Left renal pelvis (tissue), 4 donors: ENCODE data around the gene RAD51B. TPM values are rescaled to one million over a fixed set of nuclear protein-coding genes. Genes with fewer than 3 reads are reported as not detected.
"Not testable (repeated sequence)": the region's sequence is repeated elsewhere in the genome, so short reads cannot be mapped to it uniquely, and the experiment has no call there.

Source experiments
- DNase-seq, 4 donors: peaks; one replicate each; pipeline ENCODE4 v3.0.0-alpha.2; 2013; ENCODE audit warnings: low read depth in 4 of 4, low spot score in 3 of 4
- polyA plus RNA-seq, 4 donors: library from polyadenylated mRNA; unstranded; fragments of 120-200 nt; gene quantifications; one replicate each; pipeline ENCODE4 v1.2.1, GENCODE V29; 2013; ENCODE audit not compliant: insufficient read length in 4 of 4

Gene RAD51B
- polyA plus RNA-seq, 4 donors: 9.4 to 12.6 (median 11.6) TPM

- no peak for DNase-seq
Measured at GRCh38 chr14:68660495-68660894, 840.9 kb downstream of the RAD51B start.

GRCh38 chr14:68661226-68662225 is 841.9 kb downstream of the RAD51B start:
- no peak for DNase-seq

GRCh38 chr14:68662392-68662791 is 842.8 kb downstream of the RAD51B start:
- no peak for DNase-seq

- DNase-seq: not testable (repeated sequence)
Measured at GRCh38 chr14:68662826-68663225, 843.2 kb downstream of the RAD51B start.

GRCh38 chr14:68663385-68664076 is 844.0 kb downstream of the RAD51B start:
- no peak for DNase-seq

- DNase-seq: no peak
Measured at GRCh38 chr14:68664225-68664681, 844.7 kb downstream of the RAD51B start.

GRCh38 chr14:68665131-68665530 is 845.6 kb downstream of the RAD51B start:
- DNase-seq: no peak

- no peak for DNase-seq
Measured at GRCh38 chr14:68665792-68666204, 846.2 kb downstream of the RAD51B start.

GRCh38 chr14:68666236-68666635 is 846.7 kb downstream of the RAD51B start:
- DNase-seq: no peak

- no peak for DNase-seq
Measured at GRCh38 chr14:68666899-68667298, 847.3 kb downstream of the RAD51B start.

- DNase-seq: no peak
Measured at GRCh38 chr14:68667313-68667791, 847.8 kb downstream of the RAD51B start.

- no peak for DNase-seq
Measured at GRCh38 chr14:68668028-68668427, 848.4 kb downstream of the RAD51B start.

GRCh38 chr14:68668531-68668930 is 849.0 kb downstream of the RAD51B start:
- DNase-seq: no peak

GRCh38 chr14:68669111-68669511 is 849.5 kb downstream of the RAD51B start:
- no peak for DNase-seq

GRCh38 chr14:68669603-68670358 is 850.2 kb downstream of the RAD51B start:
- no peak for DNase-seq

- DNase-seq: no peak
Measured at GRCh38 chr14:68670359-68670715, 850.8 kb downstream of the RAD51B start.

- no peak for DNase-seq
Measured at GRCh38 chr14:68671909-68672308, 852.3 kb downstream of the RAD51B start.

GRCh38 chr14:68672609-68673285 is 853.2 kb downstream of the RAD51B start:
- no peak for DNase-seq

GRCh38 chr14:68673464-68673863 is 853.9 kb downstream of the RAD51B start:
- no peak for DNase-seq

GRCh38 chr14:68674538-68675232 is 855.1 kb downstream of the RAD51B start:
- DNase-seq: no peak
